ENCODE measurements around the gene EPHA7.

DNA sequence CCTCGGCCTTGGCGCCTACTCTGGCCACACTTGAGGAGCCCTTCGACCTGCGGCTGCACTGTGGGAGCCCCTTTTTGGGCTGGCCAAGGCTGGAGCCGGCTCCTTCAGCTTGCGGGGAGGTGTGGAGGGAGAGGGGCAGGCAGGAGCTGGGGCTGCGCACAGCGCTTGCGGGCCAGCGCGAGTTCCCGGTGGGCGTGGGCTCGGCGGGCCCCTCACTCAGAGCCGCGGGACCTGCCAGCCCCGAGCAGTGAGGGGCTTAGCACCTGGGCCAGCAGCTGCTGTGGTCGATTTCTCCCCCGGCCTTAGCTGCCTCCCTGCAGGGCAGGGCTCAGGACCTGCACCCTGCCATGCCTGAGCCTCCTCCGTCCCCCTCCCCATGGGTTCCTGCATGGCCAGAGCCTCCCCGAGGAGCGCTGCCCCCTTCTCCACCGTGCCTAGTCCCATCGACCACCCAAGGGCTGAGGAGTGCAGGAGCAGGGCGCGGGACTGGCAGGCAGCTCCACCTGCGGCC lies 136.8 kb downstream of the EPHA7 start:
- no peak for TF ChIP-seq EZH2 (IDR thresholded peaks at IDR 0.05)
- TF ChIP-seq FOXP2 (optimal IDR thresholded peaks at IDR 0.05; ENCODE audit: control extremely low read depth, extremely low read length, insufficient read depth) = no peak
